ENCODE results near the gene MLLT3.

MLLT3 gene

GRCh38 chr9:20466328-20467008, 155.8 kb downstream of the MLLT3 start:
- peaks cover 27% of the 10 kb centered on the region for H3K79me2 ChIP-seq (ENCODE audit: insufficient read depth, low read length)
- no peaks in the 10 kb centered on the region for H3K4me1 ChIP-seq (ENCODE audit: insufficient read depth, low read length)
- H3K4me3 ChIP-seq (ENCODE audit: low read depth in 1 of 2, low read length in 2 of 2), result no peak overlapping the region
- H3K27me3 ChIP-seq (ENCODE audit: insufficient read depth, low read length, poor library complexity), result no peaks in the 10 kb centered on the region
- H2AFZ ChIP-seq (ENCODE audit: low read depth, low read length), result no peak overlapping the region
- no peak overlapping the region for H3K9ac ChIP-seq (ENCODE audit: low read depth, low read length)
- H3K4me2 ChIP-seq (ENCODE audit: insufficient read depth, low read length), result no peak overlapping the region
- H4K20me1 ChIP-seq (ENCODE audit: insufficient read depth, low read length), result no peaks in the 10 kb centered on the region
- H3K9me3 ChIP-seq (ENCODE audit: insufficient read depth, low read length, severe bottlenecking), result peaks cover 3% of the 10 kb centered on the region
- DNase-seq, result no peak
- no peaks in the 10 kb centered on the region for H3K36me3 ChIP-seq (ENCODE audit: insufficient read depth, low read length)
- ATAC-seq (ENCODE audit: insufficient read depth, low read depth), result no peak
- no peak overlapping the region for H3K27ac ChIP-seq (ENCODE audit: low read length)
- TF ChIP-seq EZH2 (IDR thresholded peaks at IDR 0.05; ENCODE audit: borderline replicate concordance, low read depth, low read length, severe bottlenecking) (no peak), CTCF (IDR thresholded peaks at IDR 0.05; ENCODE audit: borderline replicate concordance, extremely low read depth, low read length, poor library complexity, severe bottlenecking) (no peak)

- no peak overlapping the region for H3K4me2 ChIP-seq (ENCODE audit: insufficient read depth, low read length)
- no peaks in the 10 kb centered on the region for H3K27me3 ChIP-seq (ENCODE audit: insufficient read depth, low read length, poor library complexity)
- TF ChIP-seq CTCF (IDR thresholded peaks at IDR 0.05; ENCODE audit: borderline replicate concordance, extremely low read depth, low read length, poor library complexity, severe bottlenecking), result no peak
- no peak for TF ChIP-seq EZH2 (IDR thresholded peaks at IDR 0.05; ENCODE audit: borderline replicate concordance, low read depth, low read length, severe bottlenecking)
Measured at GRCh38 chr9:20464242-20464641, 158.1 kb downstream of the MLLT3 start.

GRCh38 chr9:20463823-20464222, 158.5 kb downstream of the MLLT3 start:
- Histone ChIP-seq H3K36me3 (ENCODE audit: insufficient read depth, low read length) (no peaks in the 10 kb centered on the region), H3K9me3 (ENCODE audit: insufficient read depth, low read length, severe bottlenecking) (peaks cover 3% of the 10 kb centered on the region)
- DNase-seq, result no peak

More at GRCh38 chr9:20464242-20464641, 158.1 kb downstream of the MLLT3 start:
- Histone ChIP-seq H3K4me1 (ENCODE audit: insufficient read depth, low read length) (no peaks in the 10 kb centered on the region), H2AFZ (ENCODE audit: low read depth, low read length) (no peak overlapping the region), H3K36me3 (ENCODE audit: insufficient read depth, low read length) (no peaks in the 10 kb centered on the region), H4K20me1 (ENCODE audit: insufficient read depth, low read length) (no peaks in the 10 kb centered on the region), H3K4me3 (ENCODE audit: low read depth in 1 of 2, low read length in 2 of 2) (no peak overlapping the region), H3K9me3 (ENCODE audit: insufficient read depth, low read length, severe bottlenecking) (peaks cover 3% of the 10 kb centered on the region), H3K27ac (ENCODE audit: low read length) (no peak overlapping the region), H3K79me2 (ENCODE audit: insufficient read depth, low read length) (peaks cover 44% of the 10 kb centered on the region), H3K9ac (ENCODE audit: low read depth, low read length) (no peak overlapping the region)
- ATAC-seq (ENCODE audit: insufficient read depth, low read depth), result no peak
- no peak for DNase-seq

More at GRCh38 chr9:20463823-20464222, 158.5 kb downstream of the MLLT3 start:
- Histone ChIP-seq H4K20me1 (ENCODE audit: insufficient read depth, low read length) (no peaks in the 10 kb centered on the region), H3K9ac (ENCODE audit: low read depth, low read length) (no peak overlapping the region), H3K27ac (ENCODE audit: low read length) (no peak overlapping the region), H2AFZ (ENCODE audit: low read depth, low read length) (no peak overlapping the region), H3K27me3 (ENCODE audit: insufficient read depth, low read length, poor library complexity) (no peaks in the 10 kb centered on the region), H3K4me1 (ENCODE audit: insufficient read depth, low read length) (no peaks in the 10 kb centered on the region; the same call in 1 of the 2 replicates), H3K79me2 (ENCODE audit: insufficient read depth, low read length) (peaks cover 48% of the 10 kb centered on the region), H3K4me3 (ENCODE audit: low read depth in 1 of 2, low read length in 2 of 2) (no peak overlapping the region), H3K4me2 (ENCODE audit: insufficient read depth, low read length) (no peak overlapping the region)
- ATAC-seq (ENCODE audit: insufficient read depth, low read depth), result no peak
- no peak for TF ChIP-seq CTCF (IDR thresholded peaks at IDR 0.05; ENCODE audit: borderline replicate concordance, extremely low read depth, low read length, poor library complexity, severe bottlenecking)
- no peak for TF ChIP-seq EZH2 (IDR thresholded peaks at IDR 0.05; ENCODE audit: borderline replicate concordance, low read depth, low read length, severe bottlenecking)

Data from DND-41 (cell line).